Lower leg skin (tissue), 4 donors: ENCODE results near the gene ATP5PD. TPM values are rescaled to one million over a fixed set of nuclear protein-coding genes. Genes with fewer than 3 reads are reported as not detected.
A peak's percentile ranks its signal among the peaks of the same experiment; 100 is the strongest.

Experiments used
- DNase-seq, 2 donors: peaks; one replicate each; pipeline ENCODE4 v3.0.0-alpha.2; 2019; ENCODE audit warnings: low spot score in 2 of 2
- H3K4me3 ChIP-seq: fragments of 200-600 bp; sonication (generic); 2 replicates; pipeline ENCODE4 v1.5.1; 2017; ENCODE audit warnings: mild to moderate bottlenecking, low read depth; ENCODE audit not compliant: poor library complexity, severe bottlenecking
- CTCF ChIP-seq, 3 donors: fragments of 450-650 bp; IDR thresholded peaks; one replicate each; pipeline ENCODE4 v1.5.1; 2016; ENCODE audit warnings: antibody characterized with exemption in 3 of 3, mild to moderate bottlenecking in 3 of 3, moderate library complexity in 2 of 3
- POLR2A ChIP-seq, 2 donors: fragments of 450-650 bp; IDR thresholded peaks; one replicate each; pipeline ENCODE4 v1.6.1; 2016 to 2017; ENCODE audit warnings: antibody characterized with exemption in 2 of 2, mild to moderate bottlenecking in 1 of 2, moderate library complexity in 1 of 2
- WGBS, 2 donors: methylation state at CpG; one replicate each; pipeline ENCODE4 v1.1.5; 2018; 5-methylcytosine and 5-hydroxymethylcytosine counted together
- intact Hi-C: fragments of 100-400 bp; cut with DNase I; formaldehyde crosslinking; loops from one replicate; pipeline ENCODE4 v1.15.0; 2023; ENCODE audit warnings: low total_unique reads
- total RNA-seq, 4 donors: library from RNA; depleted of rRNA; stranded (reverse); fragments of >200 nt; gene quantifications; one replicate each; pipeline ENCODE4 v1.1.0, GENCODE V29; 2016

ATP5PD gene
- total RNA-seq, 4 donors from 2014 or later, result 212 to 298 (median 249) TPM

GRCh38 chr17:75060434-75061054 is 13.8 kb upstream of the ATP5PD start:
- 93 to 95% methylated on average over 26 of the region's 26 CpGs for WGBS, 2 donors
- TF ChIP-seq CTCF (IDR thresholded peaks at IDR 0.05) (no peak), POLR2A (IDR thresholded peaks at IDR 0.05) (no peak)
- DNase-seq, result no peak
- H3K4me3 ChIP-seq, result no peak overlapping the region
- intact Hi-C loops, result loop anchor here (10.0 kb wide), 1 partner anchor 114 kb away; no protein-coding TSS in a partner anchor

GRCh38 chr17:75059369-75060345 is 12.9 kb upstream of the ATP5PD start:
- WGBS, 2 donors, result 68 to 71% methylated on average over 25 of the region's 25 CpGs

GRCh38 chr17:75051941-75052340 is 5.2 kb upstream of the ATP5PD start:
- TF ChIP-seq CTCF (IDR thresholded peaks at IDR 0.05) (no peak), POLR2A (IDR thresholded peaks at IDR 0.05) (no peak)
- intact Hi-C loops, result no loop called here
- DNase-seq, result no peak
- WGBS, 2 donors, result 66 to 85% methylated on average over 2 of the region's 2 CpGs
- H3K4me3 ChIP-seq, result no peak overlapping the region

More at GRCh38 chr17:75059369-75060345, 12.9 kb upstream of the ATP5PD start:
- intact Hi-C loops, result loop anchor here (10.0 kb wide), 1 partner anchor 115 kb away; no protein-coding TSS in a partner anchor
- TF ChIP-seq POLR2A (IDR thresholded peaks at IDR 0.05), result no peak
- no peak for DNase-seq
- no peak overlapping the region for H3K4me3 ChIP-seq

GRCh38 chr17:75049706-75050105 is 2.9 kb upstream of the ATP5PD start:
- no peak for DNase-seq
- no peak overlapping the region for H3K4me3 ChIP-seq
- TF ChIP-seq CTCF (IDR thresholded peaks at IDR 0.05), result no peak
- TF ChIP-seq POLR2A (IDR thresholded peaks at IDR 0.05), result no peak
- intact Hi-C loops, result no loop called here

GRCh38 chr17:75049057-75049456 is 2.3 kb upstream of the ATP5PD start:
- no peak overlapping the region for H3K4me3 ChIP-seq
- DNase-seq, result no peak
- intact Hi-C loops, result no loop called here
- WGBS, 2 donors, result 68 to 73% methylated on average over 5 of the region's 5 CpGs
- no peak for TF ChIP-seq CTCF (IDR thresholded peaks at IDR 0.05)
- TF ChIP-seq POLR2A (IDR thresholded peaks at IDR 0.05), result no peak

GRCh38 chr17:75048249-75048878 is 1.6 kb upstream of the ATP5PD start:
- intact Hi-C loops, result no loop called here
- TF ChIP-seq CTCF (IDR thresholded peaks at IDR 0.05) (no peak), POLR2A (IDR thresholded peaks at IDR 0.05) (no peak)
- DNase-seq, result no peak
- peak overlapping the region; percentile 65 for H3K4me3 ChIP-seq
- WGBS, 2 donors, result 11 to 19% methylated on average over 5 of the region's 5 CpGs
